Fibroblast of skin of right quadriceps (primary cell): ENCODE data around the gene R3HDM4.
"Not testable (repeated sequence)": the region's sequence is repeated elsewhere in the genome, so short reads cannot be mapped to it uniquely, and the experiment has no call there.

Source experiments
- DNase-seq: peaks from one replicate; pipeline ENCODE4 v3.0.0-alpha.2; 2013

The R3HDM4 gene

GRCh38 chr19:871446-872265 is 41.4 kb downstream of the R3HDM4 start:
- no peak for DNase-seq

GRCh38 chr19:870963-871401 is 42.0 kb downstream of the R3HDM4 start:
- no peak for DNase-seq

GRCh38 chr19:870314-870713 is 42.7 kb downstream of the R3HDM4 start:
- DNase-seq, result no peak

GRCh38 chr19:869245-870177 is 43.5 kb downstream of the R3HDM4 start:
- peak; percentile 96 for DNase-seq

GRCh38 chr19:868458-869244 is 44.4 kb downstream of the R3HDM4 start:
- no peak for DNase-seq

GRCh38 chr19:867855-868457 is 45.1 kb downstream of the R3HDM4 start:
- DNase-seq, result no peak

- no peak for DNase-seq
Measured at GRCh38 chr19:867301-867793, 45.7 kb downstream of the R3HDM4 start.

GRCh38 chr19:866769-867300 is 46.2 kb downstream of the R3HDM4 start:
- no peak for DNase-seq

- DNase-seq, result no peak
Measured at GRCh38 chr19:863315-863620, 49.8 kb downstream of the R3HDM4 start.

GRCh38 chr19:862581-863314 is 50.3 kb downstream of the R3HDM4 start:
- peak; percentile 41 for DNase-seq

- no peak for DNase-seq
Measured at GRCh38 chr19:861756-862580, 51.1 kb downstream of the R3HDM4 start.

GRCh38 chr19:861141-861755 is 51.8 kb downstream of the R3HDM4 start:
- no peak for DNase-seq

- DNase-seq, result no peak
Measured at GRCh38 chr19:858868-859843, 53.9 kb downstream of the R3HDM4 start, which contains the start of gene CFD. CFD (plus strand) TSS chr19:859664; CDS start chr19:859690, 26 bp downstream.

GRCh38 chr19:858284-858683 is 54.7 kb downstream of the R3HDM4 start:
- DNase-seq, result no peak

- no peak for DNase-seq
Measured at GRCh38 chr19:855566-856120, 57.4 kb downstream of the R3HDM4 start.

GRCh38 chr19:855142-855541 is 57.9 kb downstream of the R3HDM4 start:
- no peak for DNase-seq

GRCh38 chr19:854549-854948 is 58.5 kb downstream of the R3HDM4 start:
- DNase-seq, result no peak

- not testable (repeated sequence) for DNase-seq
Measured at GRCh38 chr19:853614-854220, 59.3 kb downstream of the R3HDM4 start.
